Transverse colon (tissue), 4 donors: ENCODE measurements around the gene ARHGAP31. TPM values are rescaled to one million over a fixed set of nuclear protein-coding genes. Genes with fewer than 3 reads are reported as not detected.

Experiments
- DNase-seq: peaks from one replicate; pipeline ENCODE4 v3.0.0-alpha.2; 2019
- H3K27ac ChIP-seq, 4 donors: fragments of 200-600 bp; sonication (generic); 2 replicates each; pipeline ENCODE4 v1.5.1; 2016 to 2018; ENCODE audit warnings: inconsistent platforms in 4 of 4
- H3K27me3 ChIP-seq: fragments of 200-600 bp; sonication (generic); 2 replicates; pipeline ENCODE4 v1.5.1; 2017; ENCODE audit warnings: inconsistent platforms
- H3K36me3 ChIP-seq, 4 donors: fragments of 200-600 bp; sonication (generic); 2 replicates each; pipeline ENCODE4 v1.5.1; 2017 to 2019; ENCODE audit warnings: inconsistent platforms in 4 of 4
- H3K4me1 ChIP-seq, 4 donors: fragments of 200-600 bp; sonication (generic); 2 replicates each; pipeline ENCODE4 v1.5.1; 2017 to 2020; ENCODE audit warnings: inconsistent platforms in 4 of 4
- H3K4me3 ChIP-seq, 4 donors: fragments of 200-600 bp; sonication (generic); 1 replicate in 1 of 4; 2 replicates in 3 of 4; pipeline versions ENCODE4 v1.5.1 to v1.6.1; 2017 to 2019; ENCODE audit warnings: inconsistent platforms in 4 of 4
- H3K9me3 ChIP-seq, 2 donors: fragments of 200-600 bp; sonication (generic); 2 replicates each; pipeline ENCODE4 v1.5.1; 2017 to 2019; ENCODE audit warnings: inconsistent platforms in 2 of 2
- EP300 ChIP-seq: sonication (generic); formaldehyde crosslinking; IDR thresholded peaks from one replicate; pipeline ENCODE4 v1.6.1; 2017; ENCODE audit warnings: antibody characterized with exemption, low read depth
- POLR2A ChIP-seq: fragments of 450-650 bp; IDR thresholded peaks from one replicate; pipeline ENCODE4 v1.6.1; 2016; ENCODE audit warnings: antibody characterized with exemption, mild to moderate bottlenecking, moderate library complexity
- POLR2AphosphoS5 ChIP-seq, 3 donors: sonication (generic); formaldehyde crosslinking; IDR thresholded peaks; one replicate each; pipeline ENCODE4 v1.6.1; 2016; ENCODE audit warnings: antibody characterized with exemption in 3 of 3
- WGBS, 2 donors: methylation state at CpG; one replicate each; pipeline ENCODE4 v1.1.5; 2018; ENCODE audit warnings: low coverage in 1 of 2; 5-methylcytosine and 5-hydroxymethylcytosine counted together
- in situ Hi-C, 4 donors: fragments of 200-750 bp; cut with MboI; loops; one replicate each; pipeline versions ENCODE4 v1.15.0 to v1.15.1; 2017; ENCODE audit warnings: low sequenced_read_pairs in 3 of 4, low pct_ligation_motif_present in 1 of 4, low pct_unique_long_range_greater_than_20kb in 1 of 4
- intact Hi-C: fragments of 100-400 bp; cut with DNase I; formaldehyde crosslinking; loops from one replicate; pipeline ENCODE4 v1.15.1; 2023; ENCODE audit warnings: low total_unique reads
- total RNA-seq, 4 donors: library from RNA; depleted of rRNA; stranded (reverse); fragments of >200 nt; gene quantifications; one replicate each; pipeline ENCODE4 v1.1.0, GENCODE V29; 2016
- TF ChIP-seq, protein P1 (sequence below), 5 experiments: fragments of 200-600 bp in 3 of 5; fragments of 450-650 bp in 2 of 5; sonication (generic) in 3 of 5; IDR thresholded peaks; 1 replicate in 2 of 5; 2 replicates in 3 of 5; pipeline ENCODE4 v1.5.1; 2016 to 2017; ENCODE audit warnings: antibody characterized with exemption in 5 of 5, inconsistent platforms in 3 of 5, mild to moderate bottlenecking in 2 of 5, moderate library complexity in 1 of 5

The ARHGAP31 gene
- total RNA-seq, 4 donors from 2014 or later = 6.7 to 68.5 (median 9.6) TPM

DNA sequence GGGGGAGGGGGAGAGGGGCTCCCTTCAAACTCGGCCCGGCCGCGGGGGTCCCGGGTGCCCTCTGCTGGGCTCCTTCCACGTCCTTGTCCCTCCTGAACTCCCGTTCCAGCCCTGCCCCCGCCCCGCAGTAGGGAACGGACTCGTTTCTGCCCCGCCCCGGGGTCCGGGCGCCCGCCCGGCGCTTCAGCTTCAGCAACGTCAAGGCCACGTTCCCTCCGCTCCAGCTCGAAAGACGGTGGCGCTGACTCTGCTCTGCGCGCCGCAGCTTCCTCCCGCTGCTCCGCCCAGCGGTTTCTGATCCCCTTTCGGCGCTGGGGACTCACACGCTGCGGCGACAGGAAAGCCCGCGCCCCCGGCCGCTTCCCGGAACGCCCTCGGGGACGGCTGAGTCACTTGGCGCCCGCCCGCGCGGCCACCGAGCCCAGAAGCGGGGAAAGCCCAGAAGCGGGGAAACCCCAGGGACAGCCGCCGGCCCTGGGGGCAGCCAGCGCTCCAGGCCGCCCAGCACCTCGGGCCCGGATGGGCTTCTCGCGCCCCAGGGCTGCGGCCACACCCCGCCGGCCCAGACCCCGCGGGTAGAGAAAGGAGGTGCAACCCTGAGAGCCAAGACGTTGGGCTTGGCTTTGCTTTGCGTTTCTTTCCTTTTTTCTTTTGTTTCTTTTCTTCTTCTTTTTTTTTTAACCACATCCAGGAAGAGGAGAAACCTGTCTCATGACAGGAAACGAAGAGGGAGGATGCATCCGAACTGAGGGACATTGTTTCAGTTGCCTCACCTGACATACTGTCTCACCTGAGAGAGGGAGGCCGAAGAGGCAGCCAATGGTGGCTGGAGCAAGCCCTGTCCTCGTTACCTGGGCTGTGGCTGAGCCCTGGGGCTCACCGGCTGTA lies 28.9 kb downstream of the ARHGAP31 start:
- H3K27me3 ChIP-seq = no peaks in the 10 kb centered on the region
- H3K4me1 ChIP-seq = peaks cover 3 to 22% (median 8%) of the 10 kb centered on the region in 4 donors
- 2 to 16% methylated on average over 5 to 33 of the region's 71 CpGs for WGBS, 2 donors
- peak overlapping the region; percentile 87 to 94 (median 92) for H3K27ac ChIP-seq
- in situ Hi-C loops (no loop called here), intact Hi-C loops (loop anchor here (2.0 kb wide), 1 partner anchor 28 kb away; the partner anchor contains the start of gene ARHGAP31)
- no peaks in the 10 kb centered on the region for H3K36me3 ChIP-seq
- peak; percentile 69 for TF ChIP-seq POLR2A
- TF ChIP-seq, protein P1, sequence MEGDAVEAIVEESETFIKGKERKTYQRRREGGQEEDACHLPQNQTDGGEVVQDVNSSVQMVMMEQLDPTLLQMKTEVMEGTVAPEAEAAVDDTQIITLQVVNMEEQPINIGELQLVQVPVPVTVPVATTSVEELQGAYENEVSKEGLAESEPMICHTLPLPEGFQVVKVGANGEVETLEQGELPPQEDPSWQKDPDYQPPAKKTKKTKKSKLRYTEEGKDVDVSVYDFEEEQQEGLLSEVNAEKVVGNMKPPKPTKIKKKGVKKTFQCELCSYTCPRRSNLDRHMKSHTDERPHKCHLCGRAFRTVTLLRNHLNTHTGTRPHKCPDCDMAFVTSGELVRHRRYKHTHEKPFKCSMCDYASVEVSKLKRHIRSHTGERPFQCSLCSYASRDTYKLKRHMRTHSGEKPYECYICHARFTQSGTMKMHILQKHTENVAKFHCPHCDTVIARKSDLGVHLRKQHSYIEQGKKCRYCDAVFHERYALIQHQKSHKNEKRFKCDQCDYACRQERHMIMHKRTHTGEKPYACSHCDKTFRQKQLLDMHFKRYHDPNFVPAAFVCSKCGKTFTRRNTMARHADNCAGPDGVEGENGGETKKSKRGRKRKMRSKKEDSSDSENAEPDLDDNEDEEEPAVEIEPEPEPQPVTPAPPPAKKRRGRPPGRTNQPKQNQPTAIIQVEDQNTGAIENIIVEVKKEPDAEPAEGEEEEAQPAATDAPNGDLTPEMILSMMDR (IDR thresholded peaks at IDR 0.05) = no peak
- peak; percentile 65 to 87 (median 85) for TF ChIP-seq POLR2AphosphoS5 (IDR thresholded peaks at IDR 0.05)
- peak; percentile 50 for TF ChIP-seq EP300
- H3K4me3 ChIP-seq = peak overlapping the region; percentile 50 to 68 (median 60)
- no peaks in the 10 kb centered on the region for H3K9me3 ChIP-seq
- DNase-seq = peak; percentile 89

DNA sequence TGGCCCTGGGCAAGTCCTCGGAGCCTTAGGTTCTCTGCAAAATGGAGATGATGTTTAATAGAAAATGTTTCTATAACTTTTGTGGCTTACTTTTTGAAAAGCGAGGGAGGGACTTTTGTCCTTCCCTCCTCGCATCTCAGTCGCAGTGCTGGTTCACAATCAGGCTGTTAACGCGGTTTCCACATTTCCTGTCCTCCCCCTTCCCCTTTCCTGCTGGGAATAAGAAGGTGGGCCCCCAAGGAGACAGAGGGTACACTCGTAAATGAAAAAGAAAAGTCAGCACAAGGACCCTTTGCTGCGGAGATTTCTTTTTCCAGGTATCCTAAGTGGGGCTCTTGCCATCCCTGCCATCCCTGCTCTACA lies 29.5 kb downstream of the ARHGAP31 start:
- Histone ChIP-seq H3K4me1 (peaks cover 3 to 22% (median 8%) of the 10 kb centered on the region in 4 donors), H3K4me3 (peak overlapping the region in 3 of 4 donors; percentile 50 to 63 (median 57)), H3K9me3 (no peaks in the 10 kb centered on the region), H3K36me3 (no peaks in the 10 kb centered on the region), H3K27ac (peak overlapping the region; percentile 87 to 94 (median 92)), H3K27me3 (no peaks in the 10 kb centered on the region)
- intact Hi-C loops (loop anchor here (2.0 kb wide), 1 partner anchor 29 kb away; the partner anchor contains the start of gene ARHGAP31), in situ Hi-C loops (no loop called here)
- DNase-seq = no peak
- WGBS, 2 donors = 53 to 70% methylated on average over 2 to 8 of the region's 8 CpGs
- no peak for TF ChIP-seq EP300
- no peak for TF ChIP-seq POLR2A
- TF ChIP-seq, protein P1 (IDR thresholded peaks at IDR 0.05) = no peak
- TF ChIP-seq POLR2AphosphoS5 (IDR thresholded peaks at IDR 0.05) = no peak

DNA sequence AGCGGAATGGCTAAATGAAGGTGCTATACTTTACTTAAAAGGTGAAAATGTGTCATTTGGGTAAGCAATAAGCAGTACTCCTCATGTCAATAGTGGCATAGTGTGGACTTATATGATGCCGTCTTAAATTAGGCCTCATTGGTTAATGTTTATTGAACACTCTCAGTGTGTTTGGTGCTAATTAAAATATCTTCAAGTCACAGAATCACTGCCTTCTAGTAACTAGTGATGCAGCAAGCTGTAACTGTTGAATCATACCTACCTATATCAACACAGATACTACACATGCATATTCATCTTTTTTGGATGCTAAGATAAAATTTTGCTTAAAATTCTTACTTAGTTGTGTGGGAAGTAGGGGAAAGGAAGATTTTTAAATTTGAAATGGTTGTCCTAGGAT lies 30.7 kb downstream of the ARHGAP31 start:
- no peak for DNase-seq
- Histone ChIP-seq H3K27ac (peak overlapping the region in 1 of 4 donors; percentile 87), H3K4me1 (peaks cover 3 to 22% (median 8%) of the 10 kb centered on the region in 4 donors), H3K4me3 (no peak overlapping the region), H3K36me3 (no peaks in the 10 kb centered on the region), H3K9me3 (no peaks in the 10 kb centered on the region), H3K27me3 (no peaks in the 10 kb centered on the region)
- intact Hi-C loops = no loop called here
- TF ChIP-seq, protein P1 (IDR thresholded peaks at IDR 0.05) = no peak
- TF ChIP-seq EP300 (no peak), POLR2A (no peak), POLR2AphosphoS5 (IDR thresholded peaks at IDR 0.05) (no peak)
- in situ Hi-C loops = no loop called here
- WGBS, 2 donors = 63 to 67% methylated on average over 2 of the region's 2 CpGs

DNA sequence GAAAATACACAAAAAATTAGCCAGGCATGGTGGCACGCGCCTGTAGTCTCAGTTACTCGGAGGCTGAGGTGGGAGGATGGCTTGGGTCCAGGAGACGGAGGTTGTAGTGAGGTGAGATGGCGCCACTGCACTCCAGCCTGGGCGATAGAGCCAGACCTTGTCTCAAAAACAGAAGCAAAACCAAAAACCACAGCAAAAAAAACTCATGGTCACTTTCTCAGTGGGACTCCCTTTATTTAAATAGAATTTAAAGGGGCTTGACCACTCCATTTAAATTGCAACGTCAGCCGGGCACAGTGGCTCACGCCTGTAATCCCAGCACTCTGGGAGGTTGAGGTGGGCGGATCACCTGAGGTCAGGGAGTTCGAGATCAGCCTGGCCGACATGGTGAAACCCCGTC lies 32.8 kb downstream of the ARHGAP31 start:
- 80 to 86% methylated on average over 3 to 13 of the region's 13 CpGs for WGBS, 2 donors
- intact Hi-C loops (no loop called here), in situ Hi-C loops (no loop called here)
- no peak overlapping the region for H3K27ac ChIP-seq
- TF ChIP-seq EP300 (no peak), POLR2AphosphoS5 (IDR thresholded peaks at IDR 0.05) (no peak), POLR2A (no peak)
- TF ChIP-seq, protein P1 (IDR thresholded peaks at IDR 0.05) = no peak
- H3K9me3 ChIP-seq = no peaks in the 10 kb centered on the region
- peaks cover 3 to 21% (median 5%) of the 10 kb centered on the region in 4 donors for H3K4me1 ChIP-seq
- H3K36me3 ChIP-seq = no peaks in the 10 kb centered on the region
- no peak for DNase-seq
- H3K4me3 ChIP-seq = no peak overlapping the region
- H3K27me3 ChIP-seq = no peaks in the 10 kb centered on the region
